ENCODE measurements around the gene NCEH1. TPM values are rescaled to one million over a fixed set of nuclear protein-coding genes. Genes with fewer than 3 reads are reported as not detected.

Gene NCEH1
- total and polyA plus RNA-seq, 4 donors, result 6.3 to 52.1 (median 10.6) TPM

- Histone ChIP-seq H3K36me3 (ENCODE audit: control insufficient read depth in 4 of 4, insufficient read depth in 4 of 4, low read length in 4 of 4) (peaks cover 0 to 3% (median 0%) of the 10 kb centered on the region in 4 donors), H3K27me3 (ENCODE audit: control insufficient read depth in 3 of 3, insufficient read depth in 3 of 3, low read length in 2 of 3) (no peaks in the 10 kb centered on the region), H3K4me1 (ENCODE audit: control insufficient read depth in 5 of 5, insufficient read depth in 5 of 5, low read length in 5 of 5) (peaks cover 0 to 31% (median 0%) of the 10 kb centered on the region in 5 donors), H3K9me3 (ENCODE audit: control insufficient read depth in 4 of 4, insufficient read depth in 3 of 4, low read length in 3 of 4) (no peaks in the 10 kb centered on the region), H3K4me3 (no peak overlapping the region), H3K9ac (ENCODE audit: insufficient read depth in 1 of 2, low read length in 2 of 2) (no peak overlapping the region), H3K27ac (ENCODE audit: low read depth in 1 of 2, low read length in 1 of 2) (peak overlapping the region in 1 of 2 donors; percentile 82)
- WGBS, 2 donors, result 69 to 82% methylated on average over 7 of the region's 7 CpGs
- no peak for TF ChIP-seq CTCF (IDR thresholded peaks at IDR 0.05; ENCODE audit: control extremely low read depth, extremely low read depth)
- DNase-seq (no peak), ATAC-seq (ENCODE audit: insufficient read depth, low FRiP score) (no peak)
Observed at GRCh38 chr3:172699031-172699430, 11.8 kb downstream of the NCEH1 start.

- peaks cover 0 to 30% (median 0%) of the 10 kb centered on the region in 5 donors for H3K4me1 ChIP-seq (ENCODE audit: control insufficient read depth in 5 of 5, insufficient read depth in 5 of 5, low read length in 5 of 5)
- no peak for ATAC-seq (ENCODE audit: insufficient read depth, low FRiP score)
- H3K27me3 ChIP-seq (ENCODE audit: control insufficient read depth in 3 of 3, insufficient read depth in 3 of 3, low read length in 2 of 3), result no peaks in the 10 kb centered on the region
- peaks cover 0 to 3% (median 0%) of the 10 kb centered on the region in 4 donors for H3K36me3 ChIP-seq (ENCODE audit: control insufficient read depth in 4 of 4, insufficient read depth in 4 of 4, low read length in 4 of 4)
- WGBS, 2 donors, result 31 to 75% methylated on average over 6 of the region's 6 CpGs
- H3K27ac ChIP-seq (ENCODE audit: low read depth in 1 of 2, low read length in 1 of 2), result no peak overlapping the region
- DNase-seq, result no peak
- no peak overlapping the region for H3K9ac ChIP-seq (ENCODE audit: insufficient read depth in 1 of 2, low read length in 2 of 2)
- H3K9me3 ChIP-seq (ENCODE audit: control insufficient read depth in 4 of 4, insufficient read depth in 3 of 4, low read length in 3 of 4), result no peaks in the 10 kb centered on the region
- H3K4me3 ChIP-seq, result no peak overlapping the region
- no peak for TF ChIP-seq CTCF (IDR thresholded peaks at IDR 0.05; ENCODE audit: control extremely low read depth, extremely low read depth)
Observed at GRCh38 chr3:172698631-172699030, 12.2 kb downstream of the NCEH1 start.

GRCh38 chr3:172697558-172697957, 13.3 kb downstream of the NCEH1 start:
- 74 to 87% methylated on average over 1 of the region's 1 CpG for WGBS, 2 donors
- no peaks in the 10 kb centered on the region for H3K27me3 ChIP-seq (ENCODE audit: control insufficient read depth in 3 of 3, insufficient read depth in 3 of 3, low read length in 2 of 3)
- H3K9ac ChIP-seq (ENCODE audit: insufficient read depth in 1 of 2, low read length in 2 of 2), result no peak overlapping the region
- DNase-seq (no peak), ATAC-seq (ENCODE audit: insufficient read depth, low FRiP score) (no peak)
- H3K4me1 ChIP-seq (ENCODE audit: control insufficient read depth in 5 of 5, insufficient read depth in 5 of 5, low read length in 5 of 5), result peaks cover 0 to 37% (median 0%) of the 10 kb centered on the region in 5 donors
- no peak overlapping the region for H3K4me3 ChIP-seq
- no peak overlapping the region for H3K27ac ChIP-seq (ENCODE audit: low read depth in 1 of 2, low read length in 1 of 2)
- no peak for TF ChIP-seq CTCF (IDR thresholded peaks at IDR 0.05; ENCODE audit: control extremely low read depth, extremely low read depth)
- H3K36me3 ChIP-seq (ENCODE audit: control insufficient read depth in 4 of 4, insufficient read depth in 4 of 4, low read length in 4 of 4), result peaks cover 0 to 3% (median 0%) of the 10 kb centered on the region in 4 donors
- no peaks in the 10 kb centered on the region for H3K9me3 ChIP-seq (ENCODE audit: control insufficient read depth in 4 of 4, insufficient read depth in 3 of 4, low read length in 3 of 4)

GRCh38 chr3:172696357-172696756, 14.5 kb downstream of the NCEH1 start:
- Histone ChIP-seq H3K9ac (ENCODE audit: insufficient read depth in 1 of 2, low read length in 2 of 2) (no peak overlapping the region), H3K4me1 (ENCODE audit: control insufficient read depth in 5 of 5, insufficient read depth in 5 of 5, low read length in 5 of 5) (peaks cover 0 to 31% (median 0%) of the 10 kb centered on the region in 5 donors), H3K9me3 (ENCODE audit: control insufficient read depth in 4 of 4, insufficient read depth in 3 of 4, low read length in 3 of 4) (no peaks in the 10 kb centered on the region), H3K4me3 (no peak overlapping the region), H3K27me3 (ENCODE audit: control insufficient read depth in 3 of 3, insufficient read depth in 3 of 3, low read length in 2 of 3) (no peaks in the 10 kb centered on the region), H3K27ac (ENCODE audit: low read depth in 1 of 2, low read length in 1 of 2) (no peak overlapping the region), H3K36me3 (ENCODE audit: control insufficient read depth in 4 of 4, insufficient read depth in 4 of 4, low read length in 4 of 4) (peaks cover 0 to 3% (median 0%) of the 10 kb centered on the region in 4 donors)
- no peak for DNase-seq
- no peak for TF ChIP-seq CTCF (IDR thresholded peaks at IDR 0.05; ENCODE audit: control extremely low read depth, extremely low read depth)
- 66 to 77% methylated on average over 5 of the region's 5 CpGs for WGBS, 2 donors
- ATAC-seq (ENCODE audit: insufficient read depth, low FRiP score), result no peak

Measured in lung (tissue), 12 donors.